ENCODE data around the gene SLC6A17. TPM values are rescaled to one million over a fixed set of nuclear protein-coding genes. Genes with fewer than 3 reads are reported as not detected.

SLC6A17 gene
- total RNA-seq, 4 donors from 2014 or later, result 5.2 to 18.6 (median 8.0) TPM

GRCh38 chr1:110164725-110165350, 14.5 kb downstream of the SLC6A17 start:
- Histone ChIP-seq H3K4me1 (peaks cover 2% of the 10 kb centered on the region), H3K27ac (no peak overlapping the region), H3K9me3 (no peaks in the 10 kb centered on the region), H3K36me3 (no peaks in the 10 kb centered on the region), H3K27me3 (peaks cover 7% of the 10 kb centered on the region), H3K4me3 (no peak overlapping the region)
- TF ChIP-seq POLR2A (IDR thresholded peaks at IDR 0.05), result no peak
- TF ChIP-seq POLR2AphosphoS5 (IDR thresholded peaks at IDR 0.05), result no peak
- TF ChIP-seq EP300 (IDR thresholded peaks at IDR 0.05), result no peak
- TF ChIP-seq, protein P1, sequence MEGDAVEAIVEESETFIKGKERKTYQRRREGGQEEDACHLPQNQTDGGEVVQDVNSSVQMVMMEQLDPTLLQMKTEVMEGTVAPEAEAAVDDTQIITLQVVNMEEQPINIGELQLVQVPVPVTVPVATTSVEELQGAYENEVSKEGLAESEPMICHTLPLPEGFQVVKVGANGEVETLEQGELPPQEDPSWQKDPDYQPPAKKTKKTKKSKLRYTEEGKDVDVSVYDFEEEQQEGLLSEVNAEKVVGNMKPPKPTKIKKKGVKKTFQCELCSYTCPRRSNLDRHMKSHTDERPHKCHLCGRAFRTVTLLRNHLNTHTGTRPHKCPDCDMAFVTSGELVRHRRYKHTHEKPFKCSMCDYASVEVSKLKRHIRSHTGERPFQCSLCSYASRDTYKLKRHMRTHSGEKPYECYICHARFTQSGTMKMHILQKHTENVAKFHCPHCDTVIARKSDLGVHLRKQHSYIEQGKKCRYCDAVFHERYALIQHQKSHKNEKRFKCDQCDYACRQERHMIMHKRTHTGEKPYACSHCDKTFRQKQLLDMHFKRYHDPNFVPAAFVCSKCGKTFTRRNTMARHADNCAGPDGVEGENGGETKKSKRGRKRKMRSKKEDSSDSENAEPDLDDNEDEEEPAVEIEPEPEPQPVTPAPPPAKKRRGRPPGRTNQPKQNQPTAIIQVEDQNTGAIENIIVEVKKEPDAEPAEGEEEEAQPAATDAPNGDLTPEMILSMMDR (IDR thresholded peaks at IDR 0.05), result no peak
- no peak for DNase-seq (ENCODE audit: low spot score in 2 of 2)
- 36% methylated on average over 4 of the region's 10 CpGs for WGBS

GRCh38 chr1:110165761-110166231, 15.5 kb downstream of the SLC6A17 start:
- TF ChIP-seq POLR2AphosphoS5 (IDR thresholded peaks at IDR 0.05) (no peak), POLR2A (IDR thresholded peaks at IDR 0.05) (no peak), EP300 (IDR thresholded peaks at IDR 0.05) (no peak)
- TF ChIP-seq, protein P1 (IDR thresholded peaks at IDR 0.05), result no peak
- Histone ChIP-seq H3K4me3 (no peak overlapping the region), H3K27me3 (peaks cover 7% of the 10 kb centered on the region), H3K4me1 (no peaks in the 10 kb centered on the region), H3K36me3 (no peaks in the 10 kb centered on the region), H3K27ac (no peak overlapping the region), H3K9me3 (no peaks in the 10 kb centered on the region)
- no peak for DNase-seq (ENCODE audit: low spot score in 2 of 2)
- 81% methylated on average over 6 of the region's 6 CpGs for WGBS

- 92% methylated on average over 11 of the region's 11 CpGs for WGBS
- Histone ChIP-seq H3K36me3 (no peaks in the 10 kb centered on the region), H3K4me3 (no peak overlapping the region), H3K27ac (no peak overlapping the region), H3K4me1 (no peaks in the 10 kb centered on the region), H3K27me3 (peaks cover 7% of the 10 kb centered on the region), H3K9me3 (no peaks in the 10 kb centered on the region)
- TF ChIP-seq POLR2A (IDR thresholded peaks at IDR 0.05), result no peak
- DNase-seq (ENCODE audit: low spot score in 2 of 2), result no peak
These were observed 16.6 kb downstream of the SLC6A17 start for GRCh38 chr1:110166861-110167260.

DNA sequence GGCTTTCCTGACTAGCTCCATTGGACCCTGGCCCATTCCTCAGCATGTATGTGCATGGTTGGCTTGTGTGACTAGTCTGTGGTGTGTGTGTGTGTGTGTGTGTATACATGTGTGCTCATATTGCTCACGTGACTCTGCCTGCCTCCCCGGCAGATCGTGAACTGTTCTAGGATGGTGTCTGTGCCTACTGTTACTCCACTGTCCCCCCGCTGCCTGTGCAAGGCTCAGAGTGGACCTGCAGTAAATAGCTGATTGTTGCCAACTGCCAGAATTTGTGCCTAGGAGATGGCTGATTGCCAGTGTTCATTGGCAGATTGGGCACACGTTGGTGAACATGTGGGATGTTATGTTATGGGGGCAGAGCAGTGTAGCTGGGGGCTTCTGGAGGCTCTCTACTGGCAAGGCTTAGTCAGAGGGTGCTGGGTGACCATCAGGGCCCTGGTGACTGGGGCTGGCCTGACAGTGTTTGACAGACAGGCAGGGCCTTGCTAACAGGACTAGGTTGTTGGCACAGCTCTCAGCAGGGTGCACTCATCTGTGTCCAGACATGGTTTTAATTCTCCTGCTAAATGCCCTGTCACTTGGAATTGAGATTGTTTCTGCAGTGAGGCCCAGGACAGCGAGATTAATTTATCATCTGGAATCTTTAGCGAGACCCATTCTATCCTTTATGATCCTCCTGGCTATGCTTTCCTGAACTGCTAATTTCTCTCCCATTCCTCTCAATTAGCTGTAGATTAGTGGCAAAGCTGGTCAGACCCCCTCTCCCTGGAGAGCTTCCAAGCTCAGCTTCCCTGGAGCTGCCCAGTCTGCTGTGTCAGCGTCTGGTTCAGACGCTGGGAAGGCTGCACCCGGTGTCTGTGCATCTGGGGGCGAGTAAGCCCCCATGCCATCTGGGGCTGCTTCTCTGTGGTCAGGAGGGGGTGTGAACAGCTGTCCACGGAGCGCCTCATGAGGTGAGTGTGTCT, 20.8 kb downstream of the SLC6A17 start:
- peaks cover 8% of the 10 kb centered on the region for H3K27me3 ChIP-seq
- 45% methylated on average over 9 of the region's 13 CpGs for WGBS
- H3K27ac ChIP-seq, result no peak overlapping the region
- H3K4me1 ChIP-seq, result peaks cover 3% of the 10 kb centered on the region
- DNase-seq (ENCODE audit: low spot score in 2 of 2), result no peak
- no peak overlapping the region for H3K4me3 ChIP-seq
- TF ChIP-seq POLR2AphosphoS5 (IDR thresholded peaks at IDR 0.05) (no peak), EP300 (IDR thresholded peaks at IDR 0.05) (no peak), POLR2A (IDR thresholded peaks at IDR 0.05) (no peak)
- TF ChIP-seq, protein P1 (IDR thresholded peaks at IDR 0.05), result no peak
- no peaks in the 10 kb centered on the region for H3K36me3 ChIP-seq
- no peaks in the 10 kb centered on the region for H3K9me3 ChIP-seq

- Histone ChIP-seq H3K4me1 (peaks cover 7% of the 10 kb centered on the region), H3K36me3 (no peaks in the 10 kb centered on the region), H3K9me3 (no peaks in the 10 kb centered on the region), H3K27ac (no peak overlapping the region), H3K4me3 (no peak overlapping the region), H3K27me3 (peaks cover 8% of the 10 kb centered on the region)
- 92% methylated on average over 10 of the region's 10 CpGs for WGBS
- DNase-seq (ENCODE audit: low spot score in 2 of 2), result no peak
- TF ChIP-seq POLR2AphosphoS5 (IDR thresholded peaks at IDR 0.05), result no peak
- TF ChIP-seq EP300 (IDR thresholded peaks at IDR 0.05), result no peak
- TF ChIP-seq POLR2A (IDR thresholded peaks at IDR 0.05), result no peak
- TF ChIP-seq, protein P1 (IDR thresholded peaks at IDR 0.05), result no peak
These were observed 21.7 kb downstream of the SLC6A17 start for GRCh38 chr1:110172001-110172400.
